Spleen (tissue), 7 donors: Measurements from ENCODE around the gene ST8SIA2.

Source experiments
- POLR2A ChIP-seq, 3 donors: fragments of 450-650 bp; IDR thresholded peaks; one replicate each; pipeline ENCODE4 v1.5.1; 2017; ENCODE audit warnings: antibody characterized with exemption in 3 of 3, mild to moderate bottlenecking in 1 of 3
- POLR2AphosphoS5 ChIP-seq, 3 donors: sonication (generic); formaldehyde crosslinking; IDR thresholded peaks; one replicate each; pipeline ENCODE4 v1.5.1; 2017; ENCODE audit warnings: antibody characterized with exemption in 3 of 3
- TF ChIP-seq, protein P1 (sequence below), 11 experiments: fragments of 200-600 bp in 7 of 11; fragments of 450-650 bp in 4 of 11; sonication (generic) in 4 of 11; IDR thresholded peaks in 8 of 11; conservative IDR thresholded peaks in 3 of 11; 1 replicate in 7 of 11; 2 replicates in 4 of 11; pipeline versions ENCODE4 v1.4.0 to v1.8.0; 2016 to 2021; ENCODE audit warnings: antibody characterized with exemption in 11 of 11, inconsistent platforms in 4 of 11, mild to moderate bottlenecking in 1 of 11
- donor health status: DM: no; HTN: no; CAD: no; lungs with moderate emphysema.
- donor health status: DM: no; HTN: no; CAD: no.
- donor health status: DM: no; HTN: no; CAD: no.

GRCh38 chr15:92503889-92504288 lies 110.2 kb downstream of the ST8SIA2 start:
- TF ChIP-seq, protein P1, sequence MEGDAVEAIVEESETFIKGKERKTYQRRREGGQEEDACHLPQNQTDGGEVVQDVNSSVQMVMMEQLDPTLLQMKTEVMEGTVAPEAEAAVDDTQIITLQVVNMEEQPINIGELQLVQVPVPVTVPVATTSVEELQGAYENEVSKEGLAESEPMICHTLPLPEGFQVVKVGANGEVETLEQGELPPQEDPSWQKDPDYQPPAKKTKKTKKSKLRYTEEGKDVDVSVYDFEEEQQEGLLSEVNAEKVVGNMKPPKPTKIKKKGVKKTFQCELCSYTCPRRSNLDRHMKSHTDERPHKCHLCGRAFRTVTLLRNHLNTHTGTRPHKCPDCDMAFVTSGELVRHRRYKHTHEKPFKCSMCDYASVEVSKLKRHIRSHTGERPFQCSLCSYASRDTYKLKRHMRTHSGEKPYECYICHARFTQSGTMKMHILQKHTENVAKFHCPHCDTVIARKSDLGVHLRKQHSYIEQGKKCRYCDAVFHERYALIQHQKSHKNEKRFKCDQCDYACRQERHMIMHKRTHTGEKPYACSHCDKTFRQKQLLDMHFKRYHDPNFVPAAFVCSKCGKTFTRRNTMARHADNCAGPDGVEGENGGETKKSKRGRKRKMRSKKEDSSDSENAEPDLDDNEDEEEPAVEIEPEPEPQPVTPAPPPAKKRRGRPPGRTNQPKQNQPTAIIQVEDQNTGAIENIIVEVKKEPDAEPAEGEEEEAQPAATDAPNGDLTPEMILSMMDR (IDR thresholded peaks at IDR 0.05 in 8 of 11, conservative IDR thresholded peaks at IDR 0.05 in 3 of 11): no peak
- TF ChIP-seq POLR2A (IDR thresholded peaks at IDR 0.05): no peak
- TF ChIP-seq POLR2AphosphoS5 (IDR thresholded peaks at IDR 0.05): no peak
